GM19438 (cell line): Measurements from ENCODE around the gene SLC2A3.
"Not testable (repeated sequence)": the region's sequence is repeated elsewhere in the genome, so short reads cannot be mapped to it uniquely, and the experiment has no call there.

Experiments used
- ATAC-seq: cut with Tn5 transposase; IDR thresholded peaks from one replicate; pipeline ENCODE4 v1.9.1; 2021; ENCODE audit warnings: low read depth; ENCODE audit not compliant: unreplicated experiment

SLC2A3 gene

DNA sequence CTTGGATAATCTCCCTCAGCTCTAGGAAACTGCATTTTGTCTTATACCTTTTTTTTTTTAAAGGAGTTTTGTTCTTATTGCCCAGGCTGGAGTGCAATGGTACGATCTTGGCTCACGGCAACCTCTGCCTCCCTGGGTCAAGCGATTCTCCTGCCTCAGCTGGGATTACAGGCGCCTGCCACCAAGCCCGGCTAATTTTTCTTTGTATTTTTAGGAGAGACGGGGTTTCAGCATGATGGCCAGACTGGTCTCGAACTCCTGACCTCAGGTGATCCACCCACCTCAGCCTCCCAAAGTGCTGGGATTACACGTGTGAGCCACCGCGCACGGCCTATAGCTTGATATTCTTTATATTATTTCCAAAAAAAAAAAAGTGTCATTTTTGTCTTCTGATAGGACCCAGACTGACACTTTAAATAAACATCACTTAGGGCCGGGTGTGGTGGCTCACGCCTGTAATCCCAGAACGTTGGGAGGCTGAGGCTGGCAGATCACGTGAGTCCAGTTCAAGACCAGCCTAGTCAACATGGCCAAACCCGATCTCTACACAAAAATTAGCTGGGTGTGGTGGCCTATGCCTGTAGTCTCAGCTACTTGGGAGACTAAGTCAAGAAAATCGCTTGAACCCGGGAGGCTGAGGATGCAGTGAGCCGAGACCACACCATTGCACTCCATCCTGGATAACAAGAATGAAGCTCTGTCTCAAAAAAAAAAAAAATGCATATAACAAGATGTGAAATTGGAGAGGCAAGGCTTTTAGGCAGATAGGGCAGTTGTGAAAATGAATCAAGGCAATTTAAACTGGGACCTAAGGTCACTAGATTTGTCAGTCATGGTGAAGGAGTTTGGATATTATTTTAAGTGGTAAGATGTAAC lies 18.4 kb downstream of the SLC2A3 start:
- ATAC-seq: no peak

DNA sequence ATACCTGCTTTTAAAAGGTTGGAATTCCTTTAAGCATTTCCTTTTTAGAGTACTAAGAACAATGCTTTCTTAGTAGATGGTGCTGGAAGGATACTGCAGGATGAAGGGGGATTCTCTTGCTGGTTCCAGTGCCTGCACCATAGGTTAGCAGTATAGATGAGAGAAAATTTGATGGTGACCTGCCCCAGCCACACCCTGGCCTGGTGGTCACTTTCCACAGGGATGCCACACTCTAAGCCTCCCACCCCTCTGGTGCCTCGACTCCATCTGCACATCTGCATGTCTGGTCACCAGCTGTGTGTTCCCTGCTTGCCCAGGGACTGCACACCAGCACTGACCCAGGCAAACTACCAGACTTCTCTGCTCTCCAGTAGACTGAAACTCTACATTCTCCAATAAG lies 19.1 kb downstream of the SLC2A3 start:
- ATAC-seq: no peak

GRCh38 chr12:7915661-7916403 lies 20.2 kb downstream of the SLC2A3 start:
- no peak for ATAC-seq

DNA sequence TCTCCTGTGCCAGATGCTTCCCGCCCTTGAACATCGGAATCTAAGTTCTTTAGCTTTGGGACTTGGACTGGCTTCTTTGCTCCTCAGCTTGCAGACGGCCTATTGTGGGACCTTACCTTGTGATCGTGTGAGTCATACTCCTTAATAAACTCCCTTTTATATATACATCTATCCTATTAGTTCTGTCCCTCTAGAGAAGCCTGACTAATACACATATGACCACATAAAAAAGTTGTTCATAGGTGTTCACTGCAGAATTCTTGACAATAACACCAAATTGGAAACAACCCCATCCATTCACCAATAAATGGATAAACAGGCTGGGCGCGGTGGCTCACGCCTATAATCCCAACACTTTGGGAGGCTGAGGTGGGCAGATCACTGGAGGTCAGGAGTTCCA lies 25.9 kb downstream of the SLC2A3 start:
- ATAC-seq: not testable (repeated sequence)

- no peak for ATAC-seq
These were observed 29.0 kb downstream of the SLC2A3 start for GRCh38 chr12:7907009-7907408.

DNA sequence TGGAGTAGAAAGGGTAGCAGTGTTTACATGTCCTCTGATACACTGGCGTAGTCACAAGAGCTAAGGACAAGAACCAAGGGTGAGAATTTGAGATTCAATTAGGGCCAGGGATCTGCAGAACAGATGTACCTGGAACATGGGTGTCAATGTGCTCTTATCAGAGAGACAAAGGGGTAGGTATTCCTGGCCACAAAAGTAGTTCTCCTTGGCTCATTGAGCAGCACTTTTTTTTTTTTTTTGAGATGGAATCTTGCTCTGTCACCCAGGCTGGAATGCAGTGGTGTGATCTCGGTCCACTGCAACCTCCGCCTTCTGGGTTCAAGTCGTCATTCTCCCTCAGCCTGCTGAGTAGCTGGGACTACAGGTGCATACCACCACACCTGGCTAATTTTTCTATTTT lies 29.7 kb downstream of the SLC2A3 start:
- not testable (repeated sequence) for ATAC-seq

DNA sequence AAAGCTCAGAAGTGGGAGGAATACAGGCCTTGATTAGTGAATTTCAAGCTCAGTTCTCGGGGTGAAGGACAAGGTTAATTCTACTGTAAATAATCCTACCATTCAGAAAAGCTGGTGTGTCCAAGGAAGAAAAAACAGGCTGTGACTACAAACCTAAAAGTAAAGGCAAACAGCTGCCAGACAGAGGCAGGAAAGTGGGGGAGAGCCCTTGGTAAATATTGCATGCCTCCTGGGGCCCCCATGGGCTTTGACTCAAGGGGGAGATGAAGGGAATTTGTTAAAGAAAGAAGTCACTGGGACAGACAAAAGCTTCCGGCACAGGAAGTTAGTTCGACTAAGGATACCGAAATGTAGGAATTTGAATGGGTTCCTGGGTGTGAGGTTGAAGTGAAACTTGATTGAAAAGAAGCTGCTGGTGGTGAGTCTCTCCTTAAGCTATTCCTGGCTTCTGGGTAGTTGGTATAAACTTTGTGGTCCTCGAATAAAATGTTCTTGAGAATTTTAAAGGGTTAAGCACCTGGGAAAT lies 30.3 kb downstream of the SLC2A3 start:
- not testable (repeated sequence) for ATAC-seq

- ATAC-seq: no peak
These were observed 30.9 kb downstream of the SLC2A3 start for GRCh38 chr12:7905071-7905470.

GRCh38 chr12:7902416-7902815 lies 33.6 kb downstream of the SLC2A3 start:
- not testable (repeated sequence) for ATAC-seq

DNA sequence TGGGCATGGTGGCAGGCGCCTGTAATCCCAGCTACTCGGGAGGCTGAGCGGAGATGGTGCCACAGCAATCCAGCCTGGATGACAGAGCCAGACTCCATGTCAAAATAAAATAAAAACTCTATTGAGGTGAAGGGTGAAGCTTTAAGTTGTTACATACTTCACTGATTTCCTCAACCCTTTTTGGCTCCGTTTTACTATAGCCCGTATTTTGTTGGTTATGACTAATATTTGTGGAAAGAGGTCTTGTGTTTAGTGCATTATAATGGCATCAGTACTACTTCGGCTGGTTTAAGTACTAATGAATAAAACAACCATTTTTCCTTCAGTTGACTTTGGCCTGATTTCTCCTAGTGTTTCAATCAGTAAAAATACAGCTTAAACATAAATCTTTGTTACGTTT lies 36.2 kb downstream of the SLC2A3 start:
- no peak for ATAC-seq

- not testable (repeated sequence) for ATAC-seq
These were observed 39.3 kb downstream of the SLC2A3 start for GRCh38 chr12:7896726-7897125.

DNA sequence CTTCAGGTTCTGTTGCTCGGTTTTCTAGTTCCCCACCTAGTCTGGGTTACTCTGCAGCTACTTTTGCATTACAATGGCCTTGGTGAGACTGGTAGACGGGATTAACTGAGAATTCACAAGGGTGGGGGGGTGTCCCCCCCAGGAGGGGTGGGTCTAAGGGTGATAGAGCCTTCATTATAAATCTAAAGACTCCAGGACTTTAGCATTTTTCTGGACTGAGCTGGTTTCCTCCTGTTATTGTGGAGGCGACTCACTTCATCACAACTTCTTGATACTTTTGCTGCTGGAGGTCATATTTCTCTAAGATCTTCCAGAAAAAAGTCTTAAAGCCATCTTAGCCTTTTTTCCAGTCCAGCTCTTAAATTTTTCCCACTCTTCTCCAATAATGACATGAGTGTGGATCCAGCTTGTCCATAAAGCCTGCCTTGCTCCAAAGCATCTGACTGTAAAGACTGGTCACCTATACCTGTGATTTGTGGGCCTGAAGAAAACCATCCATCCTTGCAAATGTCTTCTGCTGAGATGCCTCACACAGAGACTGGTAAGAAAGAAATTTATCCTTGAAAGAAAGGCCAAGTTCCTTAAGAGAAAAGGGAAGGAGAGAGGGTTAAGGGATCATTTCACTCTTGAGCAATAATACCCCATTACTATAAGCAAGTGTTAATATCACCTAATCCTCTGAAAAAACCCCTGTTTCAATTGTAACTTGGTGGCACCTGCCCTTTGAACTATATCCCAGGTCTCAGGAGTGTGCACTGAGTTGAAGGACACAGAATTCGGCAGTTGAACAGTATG lies 43.6 kb downstream of the SLC2A3 start:
- no peak for ATAC-seq

GRCh38 chr12:7884689-7885088 lies 51.3 kb downstream of the SLC2A3 start:
- no peak for ATAC-seq

GRCh38 chr12:7881736-7882120 lies 54.3 kb downstream of the SLC2A3 start:
- ATAC-seq: not testable (repeated sequence)

DNA sequence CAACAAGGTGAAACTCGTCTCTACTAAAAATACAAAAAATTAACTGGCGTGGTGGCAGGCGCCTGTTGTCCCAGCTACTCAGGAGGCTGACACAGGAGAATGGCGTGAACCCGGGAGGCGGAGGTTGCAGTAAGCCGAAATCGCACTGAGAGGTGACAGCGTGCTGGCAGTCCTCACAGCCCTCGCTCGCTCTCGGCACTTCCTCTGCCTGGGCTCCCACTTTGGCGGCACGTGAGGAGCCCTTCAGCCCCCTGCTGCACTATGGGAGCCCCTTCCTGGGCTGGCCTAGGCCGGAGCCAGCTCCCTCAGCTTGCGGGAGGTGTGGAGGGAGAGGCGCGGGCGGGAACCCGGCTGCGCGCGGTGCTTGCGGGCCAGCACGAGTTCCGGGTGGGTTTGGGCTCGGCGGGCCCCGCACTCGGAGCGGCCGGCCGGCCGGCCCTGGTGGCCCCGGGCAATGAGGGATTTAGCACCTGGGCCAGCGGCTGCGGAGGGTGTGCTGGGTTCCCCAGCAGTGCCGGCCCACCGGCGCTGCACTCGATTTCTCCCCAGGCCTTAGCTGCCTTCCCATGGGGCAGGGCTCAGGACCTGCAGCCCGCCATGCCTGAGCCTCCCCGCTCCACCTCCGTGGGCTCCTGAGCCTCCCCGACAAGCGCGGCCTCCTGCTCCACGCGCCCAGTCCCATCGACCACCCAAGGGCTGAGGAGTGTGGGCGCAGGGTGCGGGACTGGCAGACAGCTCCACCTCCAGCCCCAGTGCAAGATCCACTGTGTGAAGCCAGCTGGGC lies 54.8 kb downstream of the SLC2A3 start:
- not testable (repeated sequence) for ATAC-seq

- ATAC-seq: no peak
These were observed 56.7 kb downstream of the SLC2A3 start for GRCh38 chr12:7879246-7879645.

- no peak for ATAC-seq
These were observed 58.6 kb downstream of the SLC2A3 start for GRCh38 chr12:7877420-7877819.

DNA sequence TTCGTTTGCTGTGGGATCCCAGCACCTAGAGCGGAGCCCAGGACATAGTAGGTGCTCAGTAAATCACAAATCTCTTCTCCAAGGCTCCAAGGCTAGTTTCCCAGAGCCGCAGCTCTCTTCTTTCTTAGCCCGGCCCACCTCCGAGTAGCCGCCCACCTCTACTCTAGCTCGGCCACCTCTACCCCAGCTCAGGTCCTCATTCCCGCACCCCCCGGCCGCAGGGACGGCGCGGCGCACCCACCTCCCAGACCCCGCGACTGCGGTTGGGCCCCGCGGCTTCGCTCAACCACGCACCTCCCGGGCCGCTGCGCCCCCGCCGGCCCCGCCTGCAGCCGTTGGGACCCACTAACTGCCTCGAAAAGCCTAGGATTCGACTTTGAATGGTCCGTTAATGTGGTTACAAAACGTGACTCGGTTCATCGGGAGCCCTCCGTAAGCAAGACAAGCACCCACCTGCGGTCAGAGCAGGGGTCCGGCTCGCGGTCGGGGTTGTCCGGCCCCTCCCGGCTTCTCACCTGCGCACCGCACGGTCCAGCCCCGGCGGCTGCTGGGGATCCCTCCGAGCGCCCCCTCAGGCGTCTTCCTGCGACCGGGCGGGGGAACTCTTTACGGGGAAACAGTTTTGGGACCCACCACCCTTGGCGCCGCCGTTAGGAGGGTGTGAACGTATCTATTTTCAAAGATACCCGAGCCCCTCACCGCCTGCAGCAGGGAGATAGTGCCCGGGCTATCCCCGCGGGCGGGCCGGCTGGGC lies 63.2 kb downstream of the SLC2A3 start, which contains the start of gene SLC2A14:
Gene SLC2A14, minus strand, starts transcription at position 350 of the 754 bp plus-strand sequence. CDS start 3,035 bp downstream, outside the sequence.
- ATAC-seq: no peak

DNA sequence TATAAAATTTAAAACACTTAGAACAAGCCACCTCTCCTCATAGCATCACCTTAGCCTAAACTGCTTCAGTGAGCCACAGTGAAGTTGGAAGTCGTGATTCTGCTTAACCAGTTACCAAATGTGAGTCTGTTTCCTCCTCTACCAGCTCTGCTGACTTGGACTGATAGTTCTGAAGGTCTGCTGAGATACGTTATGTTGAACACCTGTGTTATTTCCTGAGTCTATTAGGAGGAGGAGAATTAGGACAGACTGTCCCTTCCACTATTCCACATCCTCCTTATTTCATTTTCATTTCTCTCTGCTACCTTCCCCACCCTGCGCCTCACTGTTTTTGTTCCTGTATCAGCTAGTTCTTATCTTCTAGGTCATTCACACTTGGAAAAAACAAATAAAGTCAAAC lies 65.7 kb downstream of the SLC2A3 start:
- no peak for ATAC-seq
